GM19025 (cell line): ENCODE data around the gene EEF2KMT.
A peak's percentile ranks its signal among the peaks of the same experiment; 100 is the strongest.
"Not testable (repeated sequence)": the region's sequence is repeated elsewhere in the genome, so short reads cannot be mapped to it uniquely, and the experiment has no call there.

Source experiments
- ATAC-seq: cut with Tn5 transposase; IDR thresholded peaks from one replicate; pipeline ENCODE4 v1.9.1; 2021; ENCODE audit warnings: mild to moderate bottlenecking, low read depth, moderate library complexity; ENCODE audit not compliant: unreplicated experiment

EEF2KMT gene

GRCh38 chr16:5097470-5098220 lies at the start of gene EEF2KMT:
EEF2KMT (minus strand) TSS chr16:5097795; CDS start chr16:5097739, 56 bp downstream.
- peak; percentile 95 for ATAC-seq

GRCh38 chr16:5144621-5144956 lies 47.0 kb upstream of the EEF2KMT start:
- not testable (repeated sequence) for ATAC-seq

GRCh38 chr16:5143761-5144620 lies 46.4 kb upstream of the EEF2KMT start:
- no peak for ATAC-seq

- not testable (repeated sequence) for ATAC-seq
These were observed 42.6 kb upstream of the EEF2KMT start for GRCh38 chr16:5140151-5140550.

GRCh38 chr16:5134739-5135452 lies 37.3 kb upstream of the EEF2KMT start:
- not testable (repeated sequence) for ATAC-seq

- not testable (repeated sequence) for ATAC-seq
These were observed 35.5 kb upstream of the EEF2KMT start for GRCh38 chr16:5132915-5133600.

- ATAC-seq: not testable (repeated sequence)
These were observed 33.9 kb upstream of the EEF2KMT start for GRCh38 chr16:5131467-5132004.

GRCh38 chr16:5117300-5118087 lies 19.9 kb upstream of the EEF2KMT start:
- ATAC-seq: not testable (repeated sequence)

- ATAC-seq: not testable (repeated sequence)
These were observed 19.2 kb upstream of the EEF2KMT start for GRCh38 chr16:5116780-5117295.

GRCh38 chr16:5110933-5111332 lies 13.3 kb upstream of the EEF2KMT start:
- ATAC-seq: not testable (repeated sequence)

- ATAC-seq: no peak
These were observed 11.0 kb upstream of the EEF2KMT start for GRCh38 chr16:5108505-5109158.

GRCh38 chr16:5105039-5105438 lies 7.4 kb upstream of the EEF2KMT start:
- not testable (repeated sequence) for ATAC-seq

- not testable (repeated sequence) for ATAC-seq
These were observed 5.9 kb upstream of the EEF2KMT start for GRCh38 chr16:5103296-5104032.

- ATAC-seq: not testable (repeated sequence)
These were observed 1.6 kb upstream of the EEF2KMT start for GRCh38 chr16:5099174-5099573.

GRCh38 chr16:5098221-5099159 lies 895 bp upstream of the EEF2KMT start:
- ATAC-seq: peak; percentile 74

GRCh38 chr16:5097061-5097469 lies 530 bp downstream of the EEF2KMT start:
- ATAC-seq: not testable (repeated sequence)
